HG03103 (cell line): ENCODE measurements around the gene TMEM161A.
"Not testable (repeated sequence)": the region's sequence is repeated elsewhere in the genome, so short reads cannot be mapped to it uniquely, and the experiment has no call there.

Experiments used
- ATAC-seq: cut with Tn5 transposase; IDR thresholded peaks from one replicate; pipeline ENCODE4 v1.9.1; 2021; ENCODE audit warnings: low read depth; ENCODE audit not compliant: unreplicated experiment

Gene TMEM161A

GRCh38 chr19:19123386-19123785, 14.9 kb downstream of the TMEM161A start:
- no peak for ATAC-seq

- no peak for ATAC-seq
These were observed 15.4 kb downstream of the TMEM161A start for GRCh38 chr19:19122902-19123301.

- ATAC-seq = no peak
These were observed 16.9 kb downstream of the TMEM161A start for GRCh38 chr19:19121371-19121770.

GRCh38 chr19:19120308-19121231, 17.7 kb downstream of the TMEM161A start:
- no peak for ATAC-seq

- no peak for ATAC-seq
These were observed 18.7 kb downstream of the TMEM161A start for GRCh38 chr19:19119325-19120237.

- ATAC-seq = no peak
These were observed 22.3 kb downstream of the TMEM161A start for GRCh38 chr19:19115954-19116353.

- ATAC-seq = no peak
These were observed 25.1 kb downstream of the TMEM161A start for GRCh38 chr19:19113040-19113626.

- no peak for ATAC-seq
These were observed 26.2 kb downstream of the TMEM161A start for GRCh38 chr19:19111967-19112580.

- no peak for ATAC-seq
These were observed 27.0 kb downstream of the TMEM161A start for GRCh38 chr19:19111136-19111835.

- ATAC-seq = no peak
These were observed 27.7 kb downstream of the TMEM161A start for GRCh38 chr19:19110410-19111135.

GRCh38 chr19:19109601-19110000, 28.7 kb downstream of the TMEM161A start:
- no peak for ATAC-seq

GRCh38 chr19:19107654-19108053, 30.6 kb downstream of the TMEM161A start:
- ATAC-seq = no peak

- ATAC-seq = not testable (repeated sequence)
These were observed 31.3 kb downstream of the TMEM161A start for GRCh38 chr19:19106938-19107337.

GRCh38 chr19:19106056-19106551, 32.2 kb downstream of the TMEM161A start:
- no peak for ATAC-seq

GRCh38 chr19:19105365-19106055, 32.8 kb downstream of the TMEM161A start:
- no peak for ATAC-seq

- ATAC-seq = no peak
These were observed 35.1 kb downstream of the TMEM161A start for GRCh38 chr19:19103167-19103566.

- ATAC-seq = not testable (repeated sequence)
These were observed 35.7 kb downstream of the TMEM161A start for GRCh38 chr19:19102566-19102965.

- ATAC-seq = no peak
These were observed 36.7 kb downstream of the TMEM161A start for GRCh38 chr19:19101540-19101939.
